Measurements from ENCODE around the gene RMI1. TPM values are rescaled to one million over a fixed set of nuclear protein-coding genes. Genes with fewer than 3 reads are reported as not detected.
"Not testable (repeated sequence)": the region's sequence is repeated elsewhere in the genome, so short reads cannot be mapped to it uniquely, and the experiment has no call there.

RMI1 gene
- total and polyA plus RNA-seq, 11 donors = 1.6 to 9.9 (median 5.7) TPM

DNA sequence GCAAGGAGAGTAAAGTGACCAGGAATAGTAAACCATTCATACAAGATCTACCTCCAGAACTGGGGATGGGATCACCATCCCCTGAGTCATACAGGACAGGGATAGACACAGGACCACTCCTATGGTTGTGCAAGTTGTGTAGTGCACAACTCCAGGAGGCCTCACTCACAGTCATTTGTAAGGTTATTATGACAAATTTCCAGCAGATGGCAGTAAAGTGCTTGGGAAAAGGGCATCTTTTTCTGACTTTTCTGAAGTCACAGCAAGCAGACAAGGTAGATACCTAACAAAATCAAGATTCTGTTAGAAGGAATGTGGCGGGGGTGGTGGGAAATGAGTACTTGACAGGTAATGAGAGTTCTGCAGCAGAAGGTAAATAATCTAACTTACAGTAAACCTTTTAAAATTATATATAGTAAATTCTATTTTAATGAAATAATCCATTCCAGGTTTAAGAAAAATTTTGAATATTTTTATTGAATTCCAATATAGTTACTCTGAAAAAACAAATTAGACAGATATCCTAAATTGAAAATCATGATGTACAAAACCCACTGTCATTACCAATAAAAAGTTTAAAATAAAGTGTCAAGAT lies 42.6 kb upstream of the RMI1 start:
- peaks cover 0 to 38% (median 5%) of the 10 kb centered on the region in 12 donors for H3K4me1 ChIP-seq
- TF ChIP-seq POLR2A (IDR thresholded peaks at IDR 0.05) (no peak), CTCF (IDR thresholded peaks at IDR 0.05) (peak; percentile 51 to 78 (median 71))
- no peak for DNase-seq
- H3K4me3 ChIP-seq = no peak overlapping the region
- intact Hi-C loops (cut with DNase I) = loop anchor here (1.0 to 5.0 kb wide), 9 partner anchors 234 to 379 kb away; no protein-coding TSS in a partner anchor
- H3K27me3 ChIP-seq = no peaks in the 10 kb centered on the region
- no peak overlapping the region for H3K27ac ChIP-seq
- H3K9me3 ChIP-seq = no peaks in the 10 kb centered on the region
- WGBS, 4 donors = 38 to 48% (median 42%) methylated on average over 1 of the region's 1 CpG
- peaks cover 0 to 52% (median 40%) of the 10 kb centered on the region in 9 donors for H3K36me3 ChIP-seq
- ATAC-seq = peak in 3 of 4 donors; percentile 58 to 74 (median 63)

DNA sequence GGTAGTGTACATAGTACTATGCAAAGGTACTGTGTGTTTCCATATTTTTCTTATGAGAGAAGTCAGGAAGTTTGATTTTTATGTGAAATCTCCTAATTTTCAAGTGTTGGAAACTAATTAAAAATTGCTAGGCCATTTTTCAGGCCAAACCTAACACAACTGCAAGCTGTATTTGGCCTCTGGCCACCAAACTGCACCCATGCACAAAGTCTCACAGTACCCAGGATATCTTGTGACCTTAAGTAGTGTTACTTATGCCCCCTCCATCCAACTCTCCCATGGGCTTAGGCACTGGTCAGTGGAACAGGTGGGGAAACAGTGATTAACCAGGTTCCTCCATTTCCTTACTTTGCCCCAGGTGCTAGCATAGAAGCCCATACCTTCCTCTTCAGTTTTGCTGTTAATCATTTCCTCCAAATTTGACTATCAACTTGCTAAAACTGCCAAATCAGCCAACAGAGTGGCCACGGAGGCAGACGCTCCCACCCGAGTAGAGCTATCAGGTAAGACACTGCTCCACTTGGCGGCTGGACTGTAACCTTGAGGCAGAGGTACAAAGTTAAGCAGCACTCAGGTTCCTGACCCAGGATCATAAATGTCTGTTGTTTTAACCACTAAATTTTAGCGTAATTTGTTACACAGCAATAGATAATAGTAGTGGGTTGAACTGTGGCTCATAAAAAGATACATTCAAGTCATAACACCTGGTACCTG lies 39.9 kb upstream of the RMI1 start:
- no peaks in the 10 kb centered on the region for H3K27me3 ChIP-seq
- no peak overlapping the region for H3K4me3 ChIP-seq
- intact Hi-C loops (cut with DNase I) = no loop called here
- H3K9me3 ChIP-seq = no peaks in the 10 kb centered on the region
- peaks cover 0 to 14% (median 0%) of the 10 kb centered on the region in 12 donors for H3K4me1 ChIP-seq
- no peak for DNase-seq
- peaks cover 0 to 80% (median 64%) of the 10 kb centered on the region in 9 donors for H3K36me3 ChIP-seq
- no peak overlapping the region for H3K27ac ChIP-seq
- TF ChIP-seq POLR2A (IDR thresholded peaks at IDR 0.05) (no peak), CTCF (IDR thresholded peaks at IDR 0.05) (no peak)
- whole genome bisulfite sequencing, 4 donors = 86 to 95% (median 88%) methylated on average over 5 of the region's 5 CpGs
- ATAC-seq = no peak

DNA sequence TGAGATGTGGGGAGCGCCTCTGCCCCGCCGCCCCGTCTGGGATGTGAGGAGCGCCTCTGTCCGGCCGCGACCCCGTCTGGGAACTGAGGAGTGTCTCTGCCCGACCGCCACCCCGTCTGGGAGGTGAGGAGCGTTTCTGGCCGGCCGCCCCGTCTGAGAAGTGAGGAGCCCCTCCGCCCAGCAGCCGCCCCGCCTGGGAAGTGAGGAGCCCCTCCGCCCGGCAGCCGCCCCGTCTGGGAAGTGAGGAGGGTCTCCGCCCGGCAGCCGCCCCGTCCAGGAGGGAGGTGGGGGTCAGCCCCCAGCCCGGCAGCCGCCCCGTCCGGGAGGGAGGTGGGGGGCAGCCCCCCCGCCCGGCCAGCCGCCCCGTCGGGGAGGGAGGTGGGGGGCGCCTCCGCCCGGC lies 32.5 kb upstream of the RMI1 start:
- intact Hi-C loops (cut with DNase I) = not testable (repeated sequence)

GRCh38 chr9:83956086-83956435 lies 24.5 kb upstream of the RMI1 start:
- 10 to 28% (median 14%) methylated on average over 22 to 23 of the region's 23 CpGs for WGBS, 4 donors
- H3K36me3 ChIP-seq = peaks cover 0 to 40% (median 30%) of the 10 kb centered on the region in 9 donors
- H3K4me3 ChIP-seq = peak overlapping the region; percentile 35 to 95 (median 72)
- peak overlapping the region; percentile 19 to 93 (median 82) for H3K27ac ChIP-seq
- peaks cover 0 to 21% (median 11%) of the 10 kb centered on the region in 12 donors for H3K4me1 ChIP-seq
- ATAC-seq (peak; percentile 47 to 74 (median 65)), DNase-seq (peak; percentile 33 to 77 (median 48))
- no peak for TF ChIP-seq CTCF (IDR thresholded peaks at IDR 0.05)
- no peak for TF ChIP-seq POLR2A (IDR thresholded peaks at IDR 0.05)
- no peaks in the 10 kb centered on the region for H3K9me3 ChIP-seq
- no peaks in the 10 kb centered on the region for H3K27me3 ChIP-seq
- intact Hi-C loops (cut with DNase I) = loop anchor here in 3 of 10 donors (1.0 to 10.0 kb wide), 4 partner anchors 24 to 219 kb away; partner anchors contain the start of genes HNRNPK (in 1 of the 3) and RMI1 (in 1 of the 3)

More for the DNA sequence above, 32.5 kb upstream of the RMI1 start:
- not testable (repeated sequence) for H3K27me3 ChIP-seq, DNase-seq, ATAC-seq, H3K4me3 ChIP-seq, H3K9me3 ChIP-seq, H3K4me1 ChIP-seq, H3K27ac ChIP-seq
- 97 to 99% (median 97%) methylated on average over 23 to 39 of the region's 39 CpGs for WGBS, 4 donors
- peaks cover 0 to 83% (median 51%) of the 10 kb centered on the region in 9 donors for H3K36me3 ChIP-seq

Data from heart left ventricle (tissue), 16 donors.